Mucosa of gallbladder (tissue), 1 donor: Measurements from ENCODE around the gene PSTPIP2. TPM values are rescaled to one million over a fixed set of nuclear protein-coding genes. Genes with fewer than 3 reads are reported as not detected.
"Not testable (repeated sequence)": the region's sequence is repeated elsewhere in the genome, so short reads cannot be mapped to it uniquely, and the experiment has no call there.

Source experiments
- DNase-seq: peaks from one replicate; pipeline ENCODE4 v3.0.0-alpha.2; 2020; ENCODE audit warnings: low spot score
- total RNA-seq: library from RNA; stranded (reverse); gene quantifications from one replicate; pipeline ENCODE4 v1.2.1, GENCODE V29; 2021
- donor health status: DM: no; HTN: no; CAD: no.

The PSTPIP2 gene
- total RNA-seq, 1 donor from 2014 or later: 7.0 TPM

GRCh38 chr18:46035696-46036680 lies 36.1 kb downstream of the PSTPIP2 start:
- DNase-seq: no peak

DNA sequence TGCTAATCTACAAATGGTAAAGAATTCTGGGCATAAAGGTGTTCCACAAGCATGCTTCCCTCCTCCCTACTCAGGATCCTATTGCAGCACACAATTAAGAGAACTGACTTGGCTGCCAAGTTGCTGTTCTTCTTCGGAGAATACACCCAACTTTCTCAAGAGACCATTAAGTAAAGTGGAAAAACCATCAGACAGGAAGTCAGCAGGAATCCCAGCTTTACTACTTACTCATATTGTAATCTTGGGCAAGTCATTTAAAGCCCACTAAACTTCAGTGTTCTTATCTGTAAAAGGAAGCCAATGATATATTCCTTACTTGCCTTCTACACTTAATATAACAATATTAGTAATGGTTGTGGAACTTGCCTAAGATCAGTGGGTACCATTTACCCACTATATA lies 37.8 kb downstream of the PSTPIP2 start:
- DNase-seq: no peak

DNA sequence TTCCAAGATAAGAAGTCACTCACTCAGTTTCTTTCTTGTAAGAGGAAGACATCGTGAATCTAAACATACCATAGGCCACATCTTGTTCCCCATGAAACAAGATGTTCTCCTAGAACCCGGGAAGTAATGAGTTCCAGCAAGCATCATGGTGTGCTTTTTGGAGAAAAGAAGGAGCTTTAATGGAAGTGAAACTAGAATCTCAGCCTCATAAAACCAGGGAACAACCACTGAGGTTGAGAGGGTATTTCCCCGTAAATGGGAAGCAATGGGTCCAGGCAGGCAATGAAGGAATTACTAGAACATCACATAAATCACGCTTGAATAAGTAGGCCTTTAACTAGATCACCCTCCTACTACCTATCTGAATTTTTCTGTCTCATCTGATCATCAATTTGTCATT lies 40.3 kb downstream of the PSTPIP2 start:
- no peak for DNase-seq

- DNase-seq: no peak
These were observed 43.5 kb downstream of the PSTPIP2 start for GRCh38 chr18:46028536-46028891.

- DNase-seq: no peak
These were observed 52.1 kb downstream of the PSTPIP2 start for GRCh38 chr18:46019936-46020335.

- no peak for DNase-seq
These were observed 58.4 kb downstream of the PSTPIP2 start for GRCh38 chr18:46013484-46014189.

- no peak for DNase-seq
These were observed 61.4 kb downstream of the PSTPIP2 start for GRCh38 chr18:46010676-46011075.

- DNase-seq: no peak
These were observed 62.0 kb downstream of the PSTPIP2 start for GRCh38 chr18:46010050-46010449.

- DNase-seq: no peak
These were observed 62.8 kb downstream of the PSTPIP2 start for GRCh38 chr18:46009125-46009840.

DNA sequence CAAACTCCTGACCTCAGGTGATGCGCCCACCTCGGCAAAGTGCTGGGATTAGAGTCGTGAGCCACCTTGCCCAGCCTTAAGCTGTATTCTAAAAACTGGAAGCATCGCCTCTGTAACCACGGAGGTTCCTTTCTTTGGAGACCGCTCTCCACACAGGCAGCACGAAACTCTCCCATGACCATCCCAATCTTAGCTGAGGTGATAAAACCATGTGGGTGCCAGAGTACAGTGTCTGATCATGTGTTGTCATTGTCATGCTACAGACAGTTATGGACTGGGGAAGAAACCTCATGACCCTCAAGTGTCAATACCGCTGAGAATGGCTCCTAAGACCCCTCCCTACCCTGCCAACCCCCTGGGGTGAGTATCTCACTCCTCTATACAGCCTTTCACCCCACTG lies 63.5 kb downstream of the PSTPIP2 start:
- DNase-seq: no peak

- no peak for DNase-seq
These were observed 64.9 kb downstream of the PSTPIP2 start for GRCh38 chr18:46007165-46007564.

GRCh38 chr18:46002934-46003333 lies 69.1 kb downstream of the PSTPIP2 start:
- no peak for DNase-seq

DNA sequence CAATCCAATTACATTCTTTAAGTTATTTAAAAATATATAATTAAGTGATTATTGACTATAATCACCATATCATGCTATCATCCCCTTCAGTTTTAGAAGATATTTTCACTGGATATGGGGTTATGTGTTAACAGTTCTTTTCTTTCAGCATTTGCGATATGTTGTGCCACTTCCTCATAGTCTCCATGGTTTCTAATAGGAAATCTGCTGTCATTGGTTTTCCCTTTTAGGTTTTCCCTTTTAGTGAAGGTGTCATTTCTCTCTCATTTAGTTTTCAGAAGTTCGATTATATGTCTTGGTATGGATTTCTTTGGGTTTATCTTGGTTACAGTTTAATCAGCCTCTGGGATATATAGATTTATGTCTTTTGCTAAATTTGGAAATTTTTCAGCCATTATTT lies 70.2 kb downstream of the PSTPIP2 start:
- no peak for DNase-seq

- no peak for DNase-seq
These were observed 71.0 kb downstream of the PSTPIP2 start for GRCh38 chr18:46001074-46001473.

- DNase-seq: no peak
These were observed 72.5 kb downstream of the PSTPIP2 start for GRCh38 chr18:45999536-45999935.

DNA sequence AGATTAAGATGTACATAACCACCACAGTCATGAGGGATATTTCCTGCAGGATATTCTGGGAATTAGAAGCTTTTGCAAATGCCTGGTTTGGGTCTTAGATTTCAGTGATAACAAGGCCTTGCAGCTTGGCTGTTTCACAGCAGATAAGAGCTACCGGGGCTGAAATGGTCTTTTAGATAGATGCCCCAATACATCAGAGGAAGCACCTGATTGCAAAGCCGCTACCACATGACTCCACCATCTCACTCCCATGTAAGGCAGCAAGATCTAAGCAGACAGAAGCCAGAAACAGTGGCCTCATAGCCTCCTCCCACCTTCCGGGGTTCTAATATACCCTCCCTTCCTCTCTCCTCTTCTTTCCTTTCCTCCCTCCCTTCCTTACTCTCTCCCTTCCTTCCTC lies 73.8 kb downstream of the PSTPIP2 start:
- DNase-seq: no peak

GRCh38 chr18:45997700-45998151 lies 74.3 kb downstream of the PSTPIP2 start:
- DNase-seq: no peak

DNA sequence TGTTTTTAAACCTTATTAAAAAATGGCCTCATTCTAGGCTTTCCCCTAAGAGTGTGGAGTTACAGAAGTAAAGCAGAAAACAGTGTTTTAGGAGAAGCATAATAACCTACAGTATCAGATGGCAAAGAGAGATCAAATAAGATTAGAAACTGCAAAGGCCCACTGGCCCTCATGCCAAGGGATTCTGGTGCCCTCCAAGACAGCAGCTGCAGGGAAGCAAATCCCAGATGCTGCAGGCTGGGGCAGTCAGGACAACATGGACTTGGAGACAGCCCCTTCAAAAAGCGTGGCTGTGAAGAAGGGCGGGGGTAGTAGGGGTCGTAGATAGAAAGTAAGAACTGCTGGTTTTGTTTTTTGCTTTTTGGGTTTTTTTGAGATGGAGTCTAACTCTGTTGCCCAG lies 76.6 kb downstream of the PSTPIP2 start:
- DNase-seq: no peak

- DNase-seq: no peak
These were observed 78.6 kb downstream of the PSTPIP2 start for GRCh38 chr18:45993438-45993837.

GRCh38 chr18:45992527-45992926 lies 79.5 kb downstream of the PSTPIP2 start:
- not testable (repeated sequence) for DNase-seq

- DNase-seq: no peak
These were observed 80.3 kb downstream of the PSTPIP2 start for GRCh38 chr18:45991788-45992187.

DNA sequence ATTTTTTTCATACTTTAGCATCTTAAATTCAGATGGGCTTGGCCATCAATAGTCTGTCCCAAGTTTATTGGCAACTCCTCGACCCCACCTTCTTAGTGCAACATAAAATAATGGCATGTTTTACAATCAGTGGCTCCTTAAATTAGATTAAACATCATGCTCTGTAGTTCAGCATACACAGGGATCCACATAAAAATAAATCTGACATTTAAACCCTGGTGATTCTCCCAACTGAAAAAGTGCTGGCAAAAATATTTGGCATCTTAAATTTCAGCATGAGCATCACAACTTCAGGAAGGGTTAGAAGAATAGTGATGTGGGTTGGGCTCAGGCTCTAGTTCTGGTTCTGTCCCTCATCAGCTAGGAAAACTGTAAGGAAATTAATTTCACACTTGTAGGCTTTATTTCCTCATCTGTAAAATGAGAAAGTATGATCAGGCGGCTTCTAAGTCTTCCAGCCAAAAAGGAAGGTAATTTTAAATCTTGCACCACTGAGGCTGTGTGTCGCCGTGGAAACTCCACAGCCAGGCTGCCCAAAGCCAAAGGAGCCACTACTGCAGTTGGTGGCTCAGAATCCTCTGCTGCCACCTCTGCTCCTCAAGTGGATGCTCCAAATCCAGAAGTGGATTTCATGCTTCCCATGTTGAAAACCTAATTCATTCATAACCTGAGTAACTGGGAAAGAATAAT lies 87.4 kb downstream of the PSTPIP2 start:
- DNase-seq: no peak
